Mammary epithelial cell (primary cell): Measurements from ENCODE around the gene TUBA4A.

Experiments used
- EZH2 ChIP-seq: IDR thresholded peaks from 2 replicates; pipeline ENCODE4 v1.6.1; 2012; ENCODE audit warnings: low read length, inconsistent platforms, borderline replicate concordance
- TF ChIP-seq, protein P1 (sequence below), 2 donors: IDR thresholded peaks in 1 of 2; conservative IDR thresholded peaks in 1 of 2; 2 replicates each; pipeline ENCODE4 v1.5.1; 2011 to 2012; ENCODE audit warnings: inconsistent platforms in 2 of 2, low read length in 2 of 2, mild to moderate bottlenecking in 2 of 2, control low read depth in 1 of 2, low read depth in 1 of 2; ENCODE audit not compliant: insufficient read depth in 1 of 2; ENCODE audit errors: extremely low read depth in 1 of 2

DNA sequence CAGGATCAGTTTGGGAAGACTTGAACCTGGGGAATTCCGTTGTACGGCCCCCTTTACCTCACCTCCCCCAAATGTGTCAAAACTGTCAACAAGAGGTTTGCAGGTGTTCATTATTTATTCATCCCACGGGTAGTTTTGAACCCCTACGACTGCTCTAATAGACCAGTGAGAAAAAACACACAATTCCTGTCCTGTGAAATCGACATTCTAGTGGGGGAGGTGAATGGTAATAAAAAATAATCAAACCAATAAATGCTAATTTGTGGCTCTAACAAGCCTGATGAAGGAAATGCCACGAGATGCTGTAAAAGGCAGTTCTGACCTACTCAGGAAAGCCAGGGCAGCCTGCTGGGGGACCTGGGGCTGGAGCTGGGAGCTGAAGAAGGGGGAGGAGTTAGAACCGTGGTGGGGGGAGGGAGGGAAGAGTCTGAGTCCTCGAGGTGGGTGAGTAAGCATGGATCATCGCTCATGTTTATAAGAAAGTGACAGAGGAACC, 25.0 kb upstream of the TUBA4A start:
- TF ChIP-seq, protein P1, sequence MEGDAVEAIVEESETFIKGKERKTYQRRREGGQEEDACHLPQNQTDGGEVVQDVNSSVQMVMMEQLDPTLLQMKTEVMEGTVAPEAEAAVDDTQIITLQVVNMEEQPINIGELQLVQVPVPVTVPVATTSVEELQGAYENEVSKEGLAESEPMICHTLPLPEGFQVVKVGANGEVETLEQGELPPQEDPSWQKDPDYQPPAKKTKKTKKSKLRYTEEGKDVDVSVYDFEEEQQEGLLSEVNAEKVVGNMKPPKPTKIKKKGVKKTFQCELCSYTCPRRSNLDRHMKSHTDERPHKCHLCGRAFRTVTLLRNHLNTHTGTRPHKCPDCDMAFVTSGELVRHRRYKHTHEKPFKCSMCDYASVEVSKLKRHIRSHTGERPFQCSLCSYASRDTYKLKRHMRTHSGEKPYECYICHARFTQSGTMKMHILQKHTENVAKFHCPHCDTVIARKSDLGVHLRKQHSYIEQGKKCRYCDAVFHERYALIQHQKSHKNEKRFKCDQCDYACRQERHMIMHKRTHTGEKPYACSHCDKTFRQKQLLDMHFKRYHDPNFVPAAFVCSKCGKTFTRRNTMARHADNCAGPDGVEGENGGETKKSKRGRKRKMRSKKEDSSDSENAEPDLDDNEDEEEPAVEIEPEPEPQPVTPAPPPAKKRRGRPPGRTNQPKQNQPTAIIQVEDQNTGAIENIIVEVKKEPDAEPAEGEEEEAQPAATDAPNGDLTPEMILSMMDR (conservative IDR thresholded peaks at IDR 0.05 in 1 of 2, IDR thresholded peaks at IDR 0.05 in 1 of 2; ENCODE audit: extremely low read depth in 1 of 2, insufficient read depth in 1 of 2, low read depth in 1 of 2, low read length in 2 of 2) = no peak
- TF ChIP-seq EZH2 = no peak
